HepG2 (cell line): ENCODE results near the gene C2CD4A. TPM values are rescaled to one million over a fixed set of nuclear protein-coding genes. Genes with fewer than 3 reads are reported as not detected.

Experiments used
- AHR ChIP-seq: IDR thresholded peaks from 2 replicates; pipeline ENCODE4 v1.6.1; 2018; ENCODE audit warnings: missing genetic modification reagents, missing compliant biosample characterization
- ARHGAP35 ChIP-seq: sonication (generic); formaldehyde crosslinking; IDR thresholded peaks from 2 replicates; pipeline ENCODE4 v1.9.0; 2022; ENCODE audit warnings: mild to moderate bottlenecking, inconsistent platforms, moderate library complexity, missing genetic modification reagents, borderline replicate concordance
- DPF2 ChIP-seq: sonication (generic); formaldehyde crosslinking; IDR thresholded peaks from 2 replicates; pipeline ENCODE4 v1.4.0; 2020; ENCODE audit warnings: mild to moderate bottlenecking, low read depth, missing genetic modification reagents, borderline replicate concordance
- SRSF1 ChIP-seq: fragments of 200-400 bp; formaldehyde crosslinking; optimal IDR thresholded peaks from 2 replicates; pipeline ENCODE3; 2017; ENCODE audit warnings: mild to moderate bottlenecking, low read depth, low read length, moderate library complexity
- SYNCRIP ChIP-seq: fragments of 200-400 bp; formaldehyde crosslinking; IDR thresholded peaks from 2 replicates; pipeline ENCODE4 v1.6.1; 2018; ENCODE audit warnings: mild to moderate bottlenecking, low read depth, low read length; ENCODE audit not compliant: insufficient read depth
- YY1 ChIP-seq: IDR thresholded peaks from 2 replicates; pipeline ENCODE4 v1.6.1; 2011; ENCODE audit warnings: low read length, low read depth, moderate library complexity, mild to moderate bottlenecking; ENCODE audit not compliant: insufficient read depth, insufficient replicate concordance
- ZBTB7B ChIP-seq: sonication (generic); formaldehyde crosslinking; IDR thresholded peaks from 2 replicates; pipeline ENCODE4 v1.4.0; 2020; ENCODE audit warnings: missing genetic modification reagents
- ZFP41 ChIP-seq: sonication (generic); formaldehyde crosslinking; IDR thresholded peaks from 2 replicates; pipeline ENCODE4 v1.4.0; 2020; ENCODE audit warnings: mild to moderate bottlenecking, missing genetic modification reagents, borderline replicate concordance
- ZNF138 ChIP-seq: sonication (generic); formaldehyde crosslinking; IDR thresholded peaks from 2 replicates; pipeline ENCODE4 v1.5.0; 2020; ENCODE audit warnings: mild to moderate bottlenecking, low read depth, missing genetic modification reagents
- ZNF225 ChIP-seq: sonication (generic); formaldehyde crosslinking; IDR thresholded peaks from 2 replicates; pipeline ENCODE4 v1.4.0; 2020; ENCODE audit warnings: mild to moderate bottlenecking, missing genetic modification reagents
- ZNF24 ChIP-seq: fragments of 450-650 bp; IDR thresholded peaks from 2 replicates; pipeline ENCODE4 v1.6.1; 2017; ENCODE audit warnings: antibody characterized with exemption, mild to moderate bottlenecking
- ZNF350 ChIP-seq: sonication (generic); formaldehyde crosslinking; IDR thresholded peaks from 2 replicates; pipeline ENCODE4 v1.4.0; 2020; ENCODE audit warnings: mild to moderate bottlenecking, low read depth, missing genetic modification reagents, borderline replicate concordance
- ZNF766 ChIP-seq: sonication (generic); formaldehyde crosslinking; IDR thresholded peaks from 2 replicates; pipeline ENCODE4 v1.5.0; 2020; ENCODE audit warnings: missing genetic modification reagents, borderline replicate concordance
- ZNF792 ChIP-seq: IDR thresholded peaks from 2 replicates; pipeline ENCODE4 v1.6.1; 2016
- polyA plus RNA-seq, 8 experiments: library from polyadenylated mRNA; depleted of rRNA in 3 of 8; stranded (reverse) in 7 of 8; unstranded in 1 of 8; fragments of >200 nt; fragmentation: Illumina TruSeq in 4 of 8; extraction: Trizol in 4 of 8; gene quantifications; 2 replicates each; pipeline versions ENCODE4 v1.2.1 to v1.2.3, GENCODE V29; 2011 to 2016; ENCODE audit warnings: low read depth in 4 of 8, missing spikeins in 1 of 8, mixed read lengths in 1 of 8; ENCODE audit not compliant: insufficient read depth in 1 of 8
- total RNA-seq, 5 experiments: library from RNA; depleted of rRNA; stranded (reverse); fragments of >200 nt; fragmentation: Illumina TruSeq; extraction: Trizol; gene quantifications; 2 replicates each; pipeline ENCODE4 v1.2.3, GENCODE V29; 2016; ENCODE audit warnings: low read depth in 1 of 5
- TF ChIP-seq, protein P1 (sequence below): sonication (generic); formaldehyde crosslinking; IDR thresholded peaks from 2 replicates; pipeline ENCODE4 v1.4.0; 2020; ENCODE audit warnings: missing genetic modification reagents, borderline replicate concordance
- TF ChIP-seq, protein P2 (sequence below): sonication (generic); formaldehyde crosslinking; IDR thresholded peaks from 2 replicates; pipeline ENCODE4 v1.5.1; 2020; ENCODE audit warnings: mild to moderate bottlenecking, missing genetic modification reagents, moderate library complexity
- TF ChIP-seq, protein P3 (sequence below): sonication (generic); formaldehyde crosslinking; IDR thresholded peaks from 2 replicates; pipeline ENCODE4 v1.5.0; 2020; ENCODE audit warnings: missing genetic modification reagents
- TF ChIP-seq, protein P4 (sequence below): IDR thresholded peaks from 2 replicates; pipeline ENCODE4 v1.6.1; 2016; ENCODE audit warnings: missing genetic modification reagents, missing compliant biosample characterization

C2CD4A gene
- total and polyA plus RNA-seq, 2 of the 13 experiments (the other 11 are each of a cell fraction or from before 2014, with no cell fraction given) = 0.20 TPM; not detected in 1

DNA sequence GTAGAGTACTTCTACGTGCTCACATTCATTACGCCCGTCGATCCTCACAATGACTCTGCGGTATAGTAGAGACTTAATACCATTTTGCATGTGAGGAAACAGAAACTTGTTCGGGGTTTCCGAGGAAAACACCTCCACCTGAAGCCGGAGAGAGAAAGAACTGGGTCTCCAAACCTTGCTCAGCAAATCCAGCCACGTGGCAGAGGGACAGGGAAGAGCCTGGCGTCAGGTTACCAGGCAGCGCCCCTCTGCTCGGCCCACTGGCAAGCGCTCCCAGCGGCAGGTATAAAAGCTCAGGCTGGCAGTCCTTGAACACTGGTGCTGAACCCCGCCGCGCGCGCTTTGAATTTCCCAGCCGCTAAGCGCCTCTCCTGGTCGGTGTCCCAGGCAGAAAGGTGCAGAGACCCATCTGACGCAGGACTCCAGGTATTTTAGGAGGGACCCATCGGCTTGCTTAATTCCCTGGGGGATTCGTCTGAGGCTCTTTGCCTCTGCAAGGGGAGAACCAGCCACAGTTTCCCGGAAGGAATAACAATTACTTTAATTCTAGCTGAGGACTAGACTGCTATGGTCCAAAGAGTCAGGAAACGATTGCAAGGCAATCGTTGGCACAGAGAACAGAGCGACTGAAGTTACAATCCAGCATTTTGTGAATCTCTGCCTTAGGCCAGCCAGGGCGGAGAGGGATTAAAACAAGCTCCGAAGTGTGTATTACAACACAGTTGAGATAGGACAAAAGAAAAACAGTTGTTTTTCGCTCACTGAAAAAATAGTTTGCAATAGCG lies at the start of gene C2CD4A (continued):
- TF ChIP-seq AHR (peak; percentile 38; the same call in 1 of the 2 replicates), ZNF24 (no peak), SYNCRIP (no peak), ZNF350 (CRISPR knock-in tag) (peak; percentile 37; the same call in 1 of the 2 replicates), ZNF766 (CRISPR knock-in tag) (no peak), ZNF225 (no peak), ZNF138 (CRISPR knock-in tag) (no peak), ARHGAP35 (CRISPR knock-in tag) (peak; percentile 29; the same call in 1 of the 2 replicates), ZFP41 (CRISPR knock-in tag) (no peak), ZBTB7B (peak; percentile 73; the same call in 1 of the 2 replicates), SRSF1 (no peak), DPF2 (CRISPR knock-in tag) (no peak), ZNF792 (CRISPR knock-in tag) (peak; percentile 46; the same call in 1 of the 2 replicates), YY1 (peak; percentile 18)
- TF ChIP-seq, protein P1, sequence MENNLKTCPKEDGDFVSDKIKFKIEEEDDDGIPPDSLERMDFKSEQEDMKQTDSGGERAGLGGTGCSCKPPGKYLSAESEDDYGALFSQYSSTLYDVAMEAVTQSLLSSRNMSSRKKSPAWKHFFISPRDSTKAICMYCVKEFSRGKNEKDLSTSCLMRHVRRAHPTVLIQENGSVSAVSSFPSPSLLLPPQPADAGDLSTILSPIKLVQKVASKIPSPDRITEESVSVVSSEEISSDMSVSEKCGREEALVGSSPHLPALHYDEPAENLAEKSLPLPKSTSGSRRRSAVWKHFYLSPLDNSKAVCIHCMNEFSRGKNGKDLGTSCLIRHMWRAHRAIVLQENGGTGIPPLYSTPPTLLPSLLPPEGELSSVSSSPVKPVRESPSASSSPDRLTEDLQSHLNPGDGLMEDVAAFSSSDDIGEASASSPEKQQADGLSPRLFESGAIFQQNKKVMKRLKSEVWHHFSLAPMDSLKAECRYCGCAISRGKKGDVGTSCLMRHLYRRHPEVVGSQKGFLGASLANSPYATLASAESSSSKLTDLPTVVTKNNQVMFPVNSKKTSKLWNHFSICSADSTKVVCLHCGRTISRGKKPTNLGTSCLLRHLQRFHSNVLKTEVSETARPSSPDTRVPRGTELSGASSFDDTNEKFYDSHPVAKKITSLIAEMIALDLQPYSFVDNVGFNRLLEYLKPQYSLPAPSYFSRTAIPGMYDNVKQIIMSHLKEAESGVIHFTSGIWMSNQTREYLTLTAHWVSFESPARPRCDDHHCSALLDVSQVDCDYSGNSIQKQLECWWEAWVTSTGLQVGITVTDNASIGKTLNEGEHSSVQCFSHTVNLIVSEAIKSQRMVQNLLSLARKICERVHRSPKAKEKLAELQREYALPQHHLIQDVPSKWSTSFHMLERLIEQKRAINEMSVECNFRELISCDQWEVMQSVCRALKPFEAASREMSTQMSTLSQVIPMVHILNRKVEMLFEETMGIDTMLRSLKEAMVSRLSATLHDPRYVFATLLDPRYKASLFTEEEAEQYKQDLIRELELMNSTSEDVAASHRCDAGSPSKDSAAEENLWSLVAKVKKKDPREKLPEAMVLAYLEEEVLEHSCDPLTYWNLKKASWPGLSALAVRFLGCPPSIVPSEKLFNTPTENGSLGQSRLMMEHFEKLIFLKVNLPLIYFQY (CRISPR knock-in tag) = 0 out of 2 replicates have a peak, but pooled peaks have one; percentile 40
- TF ChIP-seq, protein P2, sequence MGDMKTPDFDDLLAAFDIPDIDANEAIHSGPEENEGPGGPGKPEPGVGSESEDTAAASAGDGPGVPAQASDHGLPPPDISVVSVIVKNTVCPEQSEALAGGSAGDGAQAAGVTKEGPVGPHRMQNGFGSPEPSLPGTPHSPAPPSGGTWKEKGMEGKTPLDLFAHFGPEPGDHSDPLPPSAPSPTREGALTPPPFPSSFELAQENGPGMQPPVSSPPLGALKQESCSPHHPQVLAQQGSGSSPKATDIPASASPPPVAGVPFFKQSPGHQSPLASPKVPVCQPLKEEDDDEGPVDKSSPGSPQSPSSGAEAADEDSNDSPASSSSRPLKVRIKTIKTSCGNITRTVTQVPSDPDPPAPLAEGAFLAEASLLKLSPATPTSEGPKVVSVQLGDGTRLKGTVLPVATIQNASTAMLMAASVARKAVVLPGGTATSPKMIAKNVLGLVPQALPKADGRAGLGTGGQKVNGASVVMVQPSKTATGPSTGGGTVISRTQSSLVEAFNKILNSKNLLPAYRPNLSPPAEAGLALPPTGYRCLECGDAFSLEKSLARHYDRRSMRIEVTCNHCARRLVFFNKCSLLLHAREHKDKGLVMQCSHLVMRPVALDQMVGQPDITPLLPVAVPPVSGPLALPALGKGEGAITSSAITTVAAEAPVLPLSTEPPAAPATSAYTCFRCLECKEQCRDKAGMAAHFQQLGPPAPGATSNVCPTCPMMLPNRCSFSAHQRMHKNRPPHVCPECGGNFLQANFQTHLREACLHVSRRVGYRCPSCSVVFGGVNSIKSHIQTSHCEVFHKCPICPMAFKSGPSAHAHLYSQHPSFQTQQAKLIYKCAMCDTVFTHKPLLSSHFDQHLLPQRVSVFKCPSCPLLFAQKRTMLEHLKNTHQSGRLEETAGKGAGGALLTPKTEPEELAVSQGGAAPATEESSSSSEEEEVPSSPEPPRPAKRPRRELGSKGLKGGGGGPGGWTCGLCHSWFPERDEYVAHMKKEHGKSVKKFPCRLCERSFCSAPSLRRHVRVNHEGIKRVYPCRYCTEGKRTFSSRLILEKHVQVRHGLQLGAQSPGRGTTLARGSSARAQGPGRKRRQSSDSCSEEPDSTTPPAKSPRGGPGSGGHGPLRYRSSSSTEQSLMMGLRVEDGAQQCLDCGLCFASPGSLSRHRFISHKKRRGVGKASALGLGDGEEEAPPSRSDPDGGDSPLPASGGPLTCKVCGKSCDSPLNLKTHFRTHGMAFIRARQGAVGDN (CRISPR knock-in tag) = peak; percentile 80
- TF ChIP-seq, protein P3, sequence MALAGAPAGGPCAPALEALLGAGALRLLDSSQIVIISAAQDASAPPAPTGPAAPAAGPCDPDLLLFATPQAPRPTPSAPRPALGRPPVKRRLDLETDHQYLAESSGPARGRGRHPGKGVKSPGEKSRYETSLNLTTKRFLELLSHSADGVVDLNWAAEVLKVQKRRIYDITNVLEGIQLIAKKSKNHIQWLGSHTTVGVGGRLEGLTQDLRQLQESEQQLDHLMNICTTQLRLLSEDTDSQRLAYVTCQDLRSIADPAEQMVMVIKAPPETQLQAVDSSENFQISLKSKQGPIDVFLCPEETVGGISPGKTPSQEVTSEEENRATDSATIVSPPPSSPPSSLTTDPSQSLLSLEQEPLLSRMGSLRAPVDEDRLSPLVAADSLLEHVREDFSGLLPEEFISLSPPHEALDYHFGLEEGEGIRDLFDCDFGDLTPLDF (CRISPR knock-in tag) = no peak; the same call in 1 of the 2 replicates
- TF ChIP-seq, protein P4, sequence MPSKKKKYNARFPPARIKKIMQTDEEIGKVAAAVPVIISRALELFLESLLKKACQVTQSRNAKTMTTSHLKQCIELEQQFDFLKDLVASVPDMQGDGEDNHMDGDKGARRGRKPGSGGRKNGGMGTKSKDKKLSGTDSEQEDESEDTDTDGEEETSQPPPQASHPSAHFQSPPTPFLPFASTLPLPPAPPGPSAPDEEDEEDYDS = peak; percentile 90
